ENCODE results near the gene NFASC. TPM values are rescaled to one million over a fixed set of nuclear protein-coding genes. Genes with fewer than 3 reads are reported as not detected.

Gene NFASC
- total RNA-seq, 1 donor from 2014 or later: 29.6 TPM

DNA sequence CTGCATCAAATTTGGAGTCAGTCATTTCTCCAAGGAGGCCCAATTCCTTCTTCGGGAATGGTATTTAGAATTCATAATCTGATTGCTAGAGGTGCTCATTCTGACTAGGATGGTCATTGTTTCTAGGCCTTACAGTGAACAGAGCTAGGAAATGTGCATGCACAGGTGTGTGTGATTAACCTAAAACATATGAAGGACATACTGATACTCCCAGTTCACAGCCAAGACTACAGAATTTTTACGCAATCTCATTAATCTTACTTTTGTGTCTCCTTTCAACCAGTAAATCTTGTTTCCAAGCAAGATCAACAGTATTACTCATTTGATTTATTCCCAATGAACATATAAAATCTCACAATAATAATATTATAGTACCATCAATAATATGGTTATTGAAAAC is 47.1 kb downstream of the NFASC start:
- H3K36me3 ChIP-seq (ENCODE audit: insufficient read depth, low read length): no peaks in the 10 kb centered on the region
- no peak for FAIRE-seq

DNA sequence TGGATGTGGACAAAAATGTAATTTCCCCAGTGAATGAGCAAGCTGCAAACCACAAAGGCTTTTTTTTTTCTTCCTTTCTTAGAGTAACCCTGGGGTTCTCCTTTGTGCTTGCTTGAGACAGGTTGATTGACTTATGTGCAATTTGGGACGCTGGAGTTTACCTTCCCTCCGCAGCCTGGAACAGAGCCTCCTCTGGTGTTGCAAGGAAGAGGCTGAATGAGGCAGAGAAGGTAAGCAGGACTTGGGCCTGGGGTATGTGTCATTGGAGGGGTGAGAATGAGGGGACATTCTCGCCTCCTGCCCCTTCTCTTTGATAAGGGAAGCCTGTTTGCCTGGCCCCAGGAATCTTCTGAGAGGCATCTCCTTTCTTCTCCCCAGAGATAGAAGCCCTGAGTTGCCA is 49.8 kb downstream of the NFASC start:
- Mint-ChIP-seq H3K9me3 (ENCODE audit: unreplicated experiment) (no peaks in the 10 kb centered on the region), H3K4me3 (ENCODE audit: unreplicated experiment) (no peak overlapping the region), H3K36me3 (ENCODE audit: low read depth, unreplicated experiment) (peaks cover 2% of the 10 kb centered on the region), H3K4me1 (ENCODE audit: low read depth, unreplicated experiment) (peaks cover 33% of the 10 kb centered on the region), H3K27me3 (ENCODE audit: low read depth, unreplicated experiment) (no peaks in the 10 kb centered on the region), H3K27ac (ENCODE audit: unreplicated experiment) (no peak overlapping the region)
- no peak overlapping the region for H3K4me3 ChIP-seq (ENCODE audit: insufficient read depth, low read depth, low read length)
- DNase-seq (ENCODE audit: low read depth): no peak
- no peaks in the 10 kb centered on the region for H3K79me2 ChIP-seq (ENCODE audit: insufficient read depth, low read length)
- no peak for TF ChIP-seq EZH2 (IDR thresholded peaks at IDR 0.05; ENCODE audit: insufficient read depth, low read length)
- TF ChIP-seq CTCF (IDR thresholded peaks at IDR 0.05; ENCODE audit: insufficient read depth, low read depth, low read length): no peak
- no peak for FAIRE-seq
- peaks cover 4% of the 10 kb centered on the region for H3K9me3 ChIP-seq (ENCODE audit: insufficient read depth, low read depth, low read length)
- H3K4me2 ChIP-seq (ENCODE audit: low read length): no peak overlapping the region
- peaks cover 8% of the 10 kb centered on the region for H3K4me1 ChIP-seq (ENCODE audit: insufficient read depth, low read length)
- H3K27me3 ChIP-seq (ENCODE audit: insufficient read depth, low read length): no peaks in the 10 kb centered on the region
- H3K27ac ChIP-seq (ENCODE audit: low read depth, low read length): no peak overlapping the region
- H2AFZ ChIP-seq (ENCODE audit: low read depth, low read length): no peak overlapping the region
- H3K36me3 ChIP-seq (ENCODE audit: insufficient read depth, low read length): no peaks in the 10 kb centered on the region
- H4K20me1 ChIP-seq (ENCODE audit: insufficient read depth, low read length): peaks cover 5% of the 10 kb centered on the region
- H3K9ac ChIP-seq (ENCODE audit: low read length): no peak overlapping the region

More for the DNA sequence above, 47.1 kb downstream of the NFASC start:
- H3K27ac ChIP-seq (ENCODE audit: low read depth, low read length): no peak overlapping the region
- no peaks in the 10 kb centered on the region for H3K27me3 ChIP-seq (ENCODE audit: insufficient read depth, low read length)
- H3K4me1 Mint-ChIP-seq (ENCODE audit: low read depth, unreplicated experiment): peaks cover 14% of the 10 kb centered on the region
- H3K9me3 Mint-ChIP-seq (ENCODE audit: unreplicated experiment): no peaks in the 10 kb centered on the region
- H3K4me3 ChIP-seq (ENCODE audit: insufficient read depth, low read depth, low read length): no peak overlapping the region
- peaks cover 2% of the 10 kb centered on the region for H3K36me3 Mint-ChIP-seq (ENCODE audit: low read depth, unreplicated experiment)
- H3K4me2 ChIP-seq (ENCODE audit: low read length): no peak overlapping the region
- no peaks in the 10 kb centered on the region for H3K27me3 Mint-ChIP-seq (ENCODE audit: low read depth, unreplicated experiment)
- H4K20me1 ChIP-seq (ENCODE audit: insufficient read depth, low read length): peaks cover 5% of the 10 kb centered on the region
- H3K27ac Mint-ChIP-seq (ENCODE audit: unreplicated experiment): no peak overlapping the region
- H3K79me2 ChIP-seq (ENCODE audit: insufficient read depth, low read length): no peaks in the 10 kb centered on the region
- no peak overlapping the region for H3K9ac ChIP-seq (ENCODE audit: low read length)
- no peak overlapping the region for H3K4me3 Mint-ChIP-seq (ENCODE audit: unreplicated experiment)
- no peak for TF ChIP-seq EZH2 (IDR thresholded peaks at IDR 0.05; ENCODE audit: insufficient read depth, low read length)
- no peak for TF ChIP-seq CTCF (IDR thresholded peaks at IDR 0.05; ENCODE audit: insufficient read depth, low read depth, low read length)
- no peak overlapping the region for H2AFZ ChIP-seq (ENCODE audit: low read depth, low read length)
- peaks cover 3% of the 10 kb centered on the region for H3K4me1 ChIP-seq (ENCODE audit: insufficient read depth, low read length)
- no peak for DNase-seq (ENCODE audit: low read depth)
- peaks cover 4% of the 10 kb centered on the region for H3K9me3 ChIP-seq (ENCODE audit: insufficient read depth, low read depth, low read length)

- H3K4me1 Mint-ChIP-seq (ENCODE audit: low read depth, unreplicated experiment): peaks cover 33% of the 10 kb centered on the region
- Histone ChIP-seq H3K79me2 (ENCODE audit: insufficient read depth, low read length) (no peaks in the 10 kb centered on the region), H3K4me3 (ENCODE audit: insufficient read depth, low read depth, low read length) (no peak overlapping the region), H4K20me1 (ENCODE audit: insufficient read depth, low read length) (peaks cover 1% of the 10 kb centered on the region), H3K9me3 (ENCODE audit: insufficient read depth, low read depth, low read length) (peaks cover 4% of the 10 kb centered on the region), H3K4me2 (ENCODE audit: low read length) (no peak overlapping the region), H3K9ac (ENCODE audit: low read length) (no peak overlapping the region), H3K36me3 (ENCODE audit: insufficient read depth, low read length) (no peaks in the 10 kb centered on the region), H2AFZ (ENCODE audit: low read depth, low read length) (no peak overlapping the region), H3K27me3 (ENCODE audit: insufficient read depth, low read length) (no peaks in the 10 kb centered on the region), H3K27ac (ENCODE audit: low read depth, low read length) (no peak overlapping the region), H3K4me1 (ENCODE audit: insufficient read depth, low read length) (peaks cover 6% of the 10 kb centered on the region)
- no peaks in the 10 kb centered on the region for H3K9me3 Mint-ChIP-seq (ENCODE audit: unreplicated experiment)
- no peak for FAIRE-seq
- no peak overlapping the region for H3K27ac Mint-ChIP-seq (ENCODE audit: unreplicated experiment)
- H3K4me3 Mint-ChIP-seq (ENCODE audit: unreplicated experiment): no peak overlapping the region
- TF ChIP-seq EZH2 (IDR thresholded peaks at IDR 0.05; ENCODE audit: insufficient read depth, low read length) (no peak), CTCF (IDR thresholded peaks at IDR 0.05; ENCODE audit: insufficient read depth, low read depth, low read length) (no peak)
- no peak for DNase-seq (ENCODE audit: low read depth)
- no peaks in the 10 kb centered on the region for H3K27me3 Mint-ChIP-seq (ENCODE audit: low read depth, unreplicated experiment)
- H3K36me3 Mint-ChIP-seq (ENCODE audit: low read depth, unreplicated experiment): peaks cover 2% of the 10 kb centered on the region
These were observed 50.3 kb downstream of the NFASC start for GRCh38 chr1:204920967-204921366.

Measured in astrocyte (in vitro differentiated cells and primary cell).